Right atrium auricular region (tissue), 2 donors: Measurements from ENCODE around the gene SEMA3G. TPM values are rescaled to one million over a fixed set of nuclear protein-coding genes. Genes with fewer than 3 reads are reported as not detected.

ENCODE experiments used
- DNase-seq: peaks from one replicate; pipeline ENCODE4 v3.0.0-alpha.2; 2019; ENCODE audit warnings: low spot score
- H3K27ac ChIP-seq, 2 donors: fragments of 200-600 bp; sonication (generic); 1 replicate in 1 of 2; 2 replicates in 1 of 2; pipeline ENCODE4 v1.5.1; 2016 to 2019
- H3K27me3 ChIP-seq, 2 donors: fragments of 200-600 bp; sonication (generic); one replicate each; pipeline versions ENCODE4 v1.5.1 to v1.6.0; 2017 to 2019
- H3K36me3 ChIP-seq: fragments of 200-600 bp; sonication (generic); one replicate; pipeline ENCODE4 v1.5.1; 2016
- H3K4me1 ChIP-seq, 2 donors: fragments of 200-600 bp; sonication (generic); one replicate each; pipeline versions ENCODE4 v1.5.1 to v1.6.0; 2017 to 2019
- H3K4me3 ChIP-seq, 2 donors: fragments of 200-600 bp; sonication (generic); 1 replicate in 1 of 2; 2 replicates in 1 of 2; pipeline ENCODE4 v1.5.1; 2017 to 2019; ENCODE audit warnings: mild to moderate bottlenecking in 1 of 2, moderate library complexity in 1 of 2
- H3K9me3 ChIP-seq, 2 donors: fragments of 200-600 bp; sonication (generic); one replicate each; pipeline ENCODE4 v1.5.1; 2019
- CTCF ChIP-seq, 2 donors: fragments of 200-600 bp; sonication (generic); IDR thresholded peaks; one replicate each; pipeline ENCODE4 v1.5.1; 2019; ENCODE audit warnings: antibody characterized with exemption in 2 of 2
- total RNA-seq, 2 donors: library from RNA; depleted of rRNA; stranded (reverse); fragments of >200 nt; gene quantifications; one replicate each; pipeline ENCODE4 v1.1.0, GENCODE V29; 2016

SEMA3G gene
- total RNA-seq, 2 donors from 2014 or later = 11.8 to 12.6 TPM

- Histone ChIP-seq H3K27me3 (no peaks in the 10 kb centered on the region), H3K27ac (no peak overlapping the region), H3K4me3 (no peak overlapping the region), H3K9me3 (no peaks in the 10 kb centered on the region), H3K4me1 (peaks cover 0 to 33% of the 10 kb centered on the region in 2 donors), H3K36me3 (no peaks in the 10 kb centered on the region)
- DNase-seq = no peak
- TF ChIP-seq CTCF (IDR thresholded peaks at IDR 0.05) = no peak
Observed at GRCh38 chr3:52438579-52439425, 6.1 kb downstream of the SEMA3G start.

- Histone ChIP-seq H3K4me3 (no peak overlapping the region), H3K4me1 (peaks cover 0 to 40% of the 10 kb centered on the region in 2 donors), H3K9me3 (no peaks in the 10 kb centered on the region), H3K36me3 (no peaks in the 10 kb centered on the region), H3K27ac (no peak overlapping the region), H3K27me3 (no peaks in the 10 kb centered on the region)
- TF ChIP-seq CTCF (IDR thresholded peaks at IDR 0.05) = no peak
- no peak for DNase-seq
Observed at GRCh38 chr3:52438104-52438376, 6.9 kb downstream of the SEMA3G start.

GRCh38 chr3:52437326-52438103 is 7.4 kb downstream of the SEMA3G start:
- no peak for DNase-seq
- no peak overlapping the region for H3K4me3 ChIP-seq
- no peaks in the 10 kb centered on the region for H3K27me3 ChIP-seq
- TF ChIP-seq CTCF (IDR thresholded peaks at IDR 0.05) = no peak
- H3K27ac ChIP-seq = peak overlapping the region in 1 of 2 donors; percentile 13
- peaks cover 0 to 46% of the 10 kb centered on the region in 2 donors for H3K4me1 ChIP-seq
- H3K36me3 ChIP-seq = no peaks in the 10 kb centered on the region
- no peaks in the 10 kb centered on the region for H3K9me3 ChIP-seq

GRCh38 chr3:52436500-52437149 is 8.3 kb downstream of the SEMA3G start:
- Histone ChIP-seq H3K9me3 (no peaks in the 10 kb centered on the region), H3K27ac (peak overlapping the region in 1 of 2 donors; percentile 13), H3K4me1 (peaks cover 0 to 55% of the 10 kb centered on the region in 2 donors), H3K4me3 (no peak overlapping the region), H3K27me3 (no peaks in the 10 kb centered on the region), H3K36me3 (no peaks in the 10 kb centered on the region)
- no peak for TF ChIP-seq CTCF (IDR thresholded peaks at IDR 0.05)
- no peak for DNase-seq

GRCh38 chr3:52435246-52436101 is 9.4 kb downstream of the SEMA3G start:
- Histone ChIP-seq H3K36me3 (no peaks in the 10 kb centered on the region), H3K27me3 (no peaks in the 10 kb centered on the region), H3K9me3 (no peaks in the 10 kb centered on the region), H3K4me1 (peaks cover 0 to 59% of the 10 kb centered on the region in 2 donors), H3K27ac (no peak overlapping the region), H3K4me3 (no peak overlapping the region)
- no peak for DNase-seq
- TF ChIP-seq CTCF (IDR thresholded peaks at IDR 0.05) = no peak
